ENCODE measurements around the gene COQ6.
"Not testable (repeated sequence)": the region's sequence is repeated elsewhere in the genome, so short reads cannot be mapped to it uniquely, and the experiment has no call there.

COQ6 gene

GRCh38 chr14:73973497-73973896, 23.4 kb downstream of the COQ6 start:
- Histone ChIP-seq H3K4me3 (no peak overlapping the region), H3K27ac (no peak overlapping the region)

GRCh38 chr14:73976125-73976524, 26.0 kb downstream of the COQ6 start:
- Histone ChIP-seq H3K4me3 (no peak overlapping the region), H3K27ac (no peak overlapping the region)

- no peak overlapping the region for H3K4me3 ChIP-seq
- H3K27ac ChIP-seq = no peak overlapping the region
Measured at GRCh38 chr14:73977896-73978295, 27.8 kb downstream of the COQ6 start.

GRCh38 chr14:73988065-73988464, 38.0 kb downstream of the COQ6 start:
- Histone ChIP-seq H3K27ac (no peak overlapping the region), H3K4me3 (no peak overlapping the region)

- H3K27ac ChIP-seq, H3K4me3 ChIP-seq: not testable (repeated sequence)
Measured at GRCh38 chr14:73988656-73989055, 38.6 kb downstream of the COQ6 start.

GRCh38 chr14:73991092-73991491, 41.0 kb downstream of the COQ6 start:
- H3K4me3 ChIP-seq = no peak overlapping the region

GRCh38 chr14:73994926-73995325, 44.8 kb downstream of the COQ6 start:
- H3K4me3 ChIP-seq, H3K27ac ChIP-seq: not testable (repeated sequence)

More at GRCh38 chr14:73991092-73991491, 41.0 kb downstream of the COQ6 start:
- no peak overlapping the region for H3K27ac ChIP-seq

GRCh38 chr14:73995977-73996378, 45.9 kb downstream of the COQ6 start:
- Histone ChIP-seq H3K27ac (no peak overlapping the region), H3K4me3 (no peak overlapping the region)

GRCh38 chr14:73996731-73997107, 46.6 kb downstream of the COQ6 start:
- H3K4me3 ChIP-seq = no peak overlapping the region
- H3K27ac ChIP-seq = no peak overlapping the region

GRCh38 chr14:73997108-73997943, 47.2 kb downstream of the COQ6 start:
- H3K4me3 ChIP-seq = no peak overlapping the region
- no peak overlapping the region for H3K27ac ChIP-seq

GRCh38 chr14:73997944-73998447, 47.9 kb downstream of the COQ6 start:
- no peak overlapping the region for H3K27ac ChIP-seq
- no peak overlapping the region for H3K4me3 ChIP-seq

GRCh38 chr14:73998726-73999125, 48.6 kb downstream of the COQ6 start:
- Histone ChIP-seq H3K27ac (no peak overlapping the region), H3K4me3 (no peak overlapping the region)

- H3K4me3 ChIP-seq, H3K27ac ChIP-seq: not testable (repeated sequence)
Measured at GRCh38 chr14:74005664-74006063, 55.6 kb downstream of the COQ6 start.

GRCh38 chr14:74008843-74009499, 58.9 kb downstream of the COQ6 start:
- Histone ChIP-seq H3K4me3 (no peak overlapping the region), H3K27ac (no peak overlapping the region)
